ENCODE results near the gene POTEB3.
"Not testable (repeated sequence)": the region's sequence is repeated elsewhere in the genome, so short reads cannot be mapped to it uniquely, and the experiment has no call there.

Gene POTEB3

GRCh38 chr15:21440399-21440798 lies at the start of gene POTEB3:
Gene POTEB3, minus strand, starts transcription at chr15:21440499. Its CDS starts 488 bp downstream, at chr15:21440011.
- DNase-seq = not testable (repeated sequence)

- DNase-seq = not testable (repeated sequence)
Observed at GRCh38 chr15:21453683-21454082, 13.4 kb upstream of the POTEB3 start.

- DNase-seq = not testable (repeated sequence)
Observed at GRCh38 chr15:21451920-21452563, 11.7 kb upstream of the POTEB3 start.

GRCh38 chr15:21451487-21451886 lies 11.2 kb upstream of the POTEB3 start:
- DNase-seq = not testable (repeated sequence)

GRCh38 chr15:21407366-21407765 lies 32.9 kb downstream of the POTEB3 start:
- not testable (repeated sequence) for DNase-seq

GRCh38 chr15:21401531-21401930 lies 38.8 kb downstream of the POTEB3 start:
- DNase-seq = not testable (repeated sequence)

GRCh38 chr15:21399111-21399510 lies 41.2 kb downstream of the POTEB3 start:
- DNase-seq = not testable (repeated sequence)

DNA sequence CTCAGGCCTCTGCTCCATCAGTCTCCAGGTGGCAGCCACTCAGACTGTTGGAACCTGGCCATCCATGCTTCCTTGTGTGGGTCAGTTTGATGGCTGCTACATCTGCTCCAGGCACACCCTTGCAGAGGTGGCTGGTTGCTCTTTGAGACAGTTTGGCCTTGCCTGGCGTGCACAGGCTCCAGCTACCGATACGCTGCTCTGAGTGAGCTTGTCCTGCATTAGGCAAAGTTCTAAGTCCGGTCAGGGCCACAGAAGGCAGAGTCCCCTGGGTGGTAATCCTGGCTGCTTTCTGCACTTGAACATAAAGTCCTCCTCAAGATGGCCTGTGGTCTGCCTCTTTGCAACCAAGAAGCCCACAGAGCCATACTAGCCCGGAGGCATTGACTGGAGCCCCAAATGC lies 41.8 kb downstream of the POTEB3 start:
- DNase-seq = not testable (repeated sequence)

DNA sequence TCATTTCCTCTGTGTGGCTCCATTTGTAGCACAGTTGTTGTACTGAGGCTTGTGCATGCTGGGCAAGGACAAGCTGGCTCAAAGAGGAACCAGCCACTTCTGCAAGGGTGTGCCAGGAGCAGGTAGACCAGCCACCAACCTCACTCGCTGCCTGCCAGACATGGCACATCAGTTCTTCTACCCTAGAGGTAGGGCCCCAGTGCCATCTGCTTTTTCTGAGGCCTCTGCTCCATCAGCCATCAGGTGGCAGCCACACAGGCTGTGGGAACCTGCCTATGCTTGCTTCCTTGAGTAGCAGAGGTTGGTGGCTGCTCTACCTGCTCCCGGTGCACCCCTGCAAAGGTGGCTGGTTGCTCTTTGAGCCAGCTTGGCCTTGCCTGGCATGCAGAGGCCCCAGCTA lies 42.6 kb downstream of the POTEB3 start:
- DNase-seq = not testable (repeated sequence)

GRCh38 chr15:21397186-21397585 lies 43.1 kb downstream of the POTEB3 start:
- not testable (repeated sequence) for DNase-seq

DNA sequence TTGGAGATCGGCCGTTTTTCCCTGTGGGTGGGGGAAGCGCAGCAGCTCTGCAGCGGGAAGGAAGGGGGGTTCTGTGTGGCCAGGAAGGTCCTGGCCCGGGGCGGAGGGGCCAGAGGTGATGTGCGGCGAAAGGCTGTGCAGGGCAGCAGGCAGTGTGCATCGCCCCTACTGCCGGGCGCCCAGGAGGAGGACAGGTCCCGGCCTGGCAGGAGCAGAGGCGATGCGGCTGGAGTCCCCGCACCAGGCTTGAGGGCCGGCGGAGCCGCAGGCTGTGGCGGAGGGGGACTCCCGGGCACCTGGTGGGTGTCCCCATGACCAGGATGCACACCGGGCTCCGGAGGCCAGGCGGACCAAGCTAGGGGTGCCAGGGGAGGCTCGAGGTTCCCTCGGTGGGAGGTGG lies 54.3 kb downstream of the POTEB3 start:
- DNase-seq = not testable (repeated sequence)

- DNase-seq = not testable (repeated sequence)
Observed at GRCh38 chr15:21383866-21384485, 56.3 kb downstream of the POTEB3 start.

- DNase-seq = not testable (repeated sequence)
Observed at GRCh38 chr15:21373682-21374081, 66.6 kb downstream of the POTEB3 start.

GRCh38 chr15:21369177-21369576 lies 71.1 kb downstream of the POTEB3 start:
- DNase-seq = not testable (repeated sequence)

DNA sequence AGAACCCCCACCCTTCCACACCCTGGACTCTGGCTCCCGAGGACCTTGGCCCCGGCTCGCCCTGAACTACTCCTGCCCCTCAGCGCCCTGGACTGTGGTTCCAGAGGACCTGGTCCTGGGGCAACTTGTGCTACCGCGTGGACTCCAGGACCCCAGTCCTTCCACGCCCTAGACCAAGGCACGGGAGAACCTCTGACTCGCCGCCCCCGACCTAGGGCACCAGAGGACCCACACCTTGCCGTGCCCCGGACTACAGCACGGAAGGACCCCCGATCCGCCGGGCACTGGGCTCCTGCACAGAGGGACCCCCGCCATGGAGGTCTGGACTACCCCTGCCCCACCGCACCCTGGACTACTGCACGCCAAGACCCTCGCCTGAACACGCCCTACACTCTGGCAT lies 71.7 kb downstream of the POTEB3 start:
- DNase-seq = not testable (repeated sequence)

Data from NCI-H2171 (cell line).